Fibroblast of peridontal ligament (primary cell): ENCODE data around the gene OSBP.
"Not testable (repeated sequence)": the region's sequence is repeated elsewhere in the genome, so short reads cannot be mapped to it uniquely, and the experiment has no call there.

Source experiments
- DNase-seq: peaks from one replicate; pipeline ENCODE4 v3.0.0-alpha.2; 2010; ENCODE audit errors: extremely low read depth

The OSBP gene

DNA sequence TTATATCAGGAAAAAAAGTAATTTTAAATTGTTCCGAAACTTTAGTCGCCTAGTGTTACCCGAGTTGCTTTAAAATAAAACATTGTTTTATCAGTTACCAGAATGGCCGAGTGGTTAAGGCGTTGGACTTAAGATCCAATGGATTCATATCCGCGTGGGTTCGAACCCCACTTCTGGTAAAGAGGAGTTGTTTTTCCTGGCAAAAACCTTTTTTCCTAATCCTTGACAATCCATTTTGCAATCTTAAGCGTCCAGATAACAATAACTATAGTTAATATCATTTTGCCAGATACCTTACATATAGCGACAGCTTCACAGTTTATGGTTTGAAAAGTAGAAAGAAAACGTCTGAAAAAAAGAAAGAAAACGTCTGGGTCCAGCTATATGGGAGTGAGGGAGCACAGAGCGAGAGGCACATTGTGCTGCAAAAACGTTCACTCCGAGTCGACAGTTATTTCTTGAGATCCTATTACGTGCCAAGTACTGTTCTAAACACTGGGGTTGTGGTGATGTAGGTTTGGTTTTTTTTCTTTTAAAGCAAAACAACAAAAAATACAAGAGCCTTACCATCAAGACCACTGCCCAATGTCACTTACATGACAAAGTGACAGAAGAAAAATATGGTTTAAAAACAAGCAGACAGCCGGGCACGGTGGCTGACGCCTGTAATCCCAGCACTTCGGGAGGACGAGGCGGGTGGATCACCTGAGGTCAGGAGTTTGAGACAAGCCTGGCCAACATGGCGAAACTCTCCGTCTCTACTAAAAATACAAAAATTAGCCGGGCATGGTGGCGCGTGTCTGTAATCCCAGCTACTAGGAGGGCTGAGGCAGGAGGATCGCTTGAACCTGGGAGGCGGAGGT, 63.7 kb downstream of the OSBP start:
- DNase-seq: peak; percentile 93

DNA sequence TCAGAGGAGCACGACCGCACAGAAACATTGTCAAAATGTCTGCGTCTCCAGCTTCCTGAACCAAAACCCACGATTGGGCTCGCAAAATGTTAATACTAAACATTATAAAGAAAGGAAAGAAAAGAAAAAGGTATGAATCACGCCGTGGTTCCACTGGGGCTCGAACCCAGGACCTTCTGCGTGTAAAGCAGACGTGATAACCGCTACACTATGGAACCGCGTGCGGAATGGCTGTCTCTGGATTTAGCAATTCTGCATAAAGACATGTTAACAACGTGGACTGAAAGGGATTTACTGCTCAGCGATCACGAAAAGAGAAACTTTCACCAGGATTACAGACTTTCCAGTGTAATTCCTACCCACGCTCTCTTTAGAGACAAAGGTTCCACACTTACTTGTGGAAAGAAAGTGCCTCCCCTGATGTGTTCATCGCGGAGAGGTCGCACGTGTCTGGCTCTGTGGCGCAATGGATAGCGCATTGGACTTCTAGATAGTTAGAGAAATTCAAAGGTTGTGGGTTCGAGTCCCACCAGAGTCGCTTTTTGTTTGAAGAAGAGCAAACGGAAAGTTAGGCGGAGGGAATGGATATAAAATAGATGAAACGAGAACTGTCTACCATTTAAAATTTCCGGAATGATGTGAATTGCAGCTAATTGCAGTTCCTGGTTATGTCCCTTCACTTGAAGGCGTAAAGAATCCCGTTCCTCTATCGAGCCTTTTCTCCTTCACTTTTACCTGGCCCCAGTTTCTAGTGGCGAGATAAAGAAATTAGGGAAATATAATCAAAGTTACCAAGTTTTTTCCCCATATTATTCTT, 64.5 kb downstream of the OSBP start:
- DNase-seq: peak; percentile 95

GRCh38 chr11:59550368-59550841, 65.2 kb downstream of the OSBP start:
- peak; percentile 95 for DNase-seq

- DNase-seq: no peak
These were observed 67.3 kb downstream of the OSBP start for GRCh38 chr11:59548309-59548656.

DNA sequence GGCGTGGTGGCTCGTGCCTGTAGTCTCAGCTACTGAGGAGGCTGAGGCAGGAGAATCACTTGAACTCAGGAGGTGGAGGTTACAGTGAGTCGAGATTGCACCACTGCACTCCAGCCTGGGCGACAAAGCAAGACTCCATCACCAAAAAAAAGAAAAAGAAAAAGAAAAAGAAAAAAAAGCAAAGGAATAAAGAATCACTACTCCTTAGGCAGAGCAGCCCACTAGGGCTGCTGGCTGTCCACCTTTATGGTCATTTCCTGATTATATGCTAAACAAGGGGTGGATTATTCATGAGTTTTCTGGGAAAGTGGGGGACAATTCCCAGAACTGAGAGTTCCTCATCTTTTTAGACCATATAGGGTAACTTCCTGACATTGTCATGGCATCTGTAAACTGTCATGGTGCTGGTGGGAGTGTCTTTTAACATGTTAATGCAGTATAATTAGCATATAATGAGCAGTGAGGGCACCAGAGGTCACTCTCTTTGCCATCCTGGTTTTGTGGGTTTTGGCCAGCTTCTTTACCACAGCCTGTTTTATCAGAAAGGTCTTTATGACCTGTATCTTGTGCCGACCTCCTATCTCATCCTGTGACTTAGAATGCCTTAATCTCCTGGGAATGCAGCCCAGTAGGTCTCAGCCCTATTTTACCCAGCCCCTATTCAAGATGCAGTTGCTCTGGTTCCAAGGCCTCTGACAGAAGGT, 67.8 kb downstream of the OSBP start:
- not testable (repeated sequence) for DNase-seq

- no peak for DNase-seq
These were observed 70.2 kb downstream of the OSBP start for GRCh38 chr11:59545179-59546020.

DNA sequence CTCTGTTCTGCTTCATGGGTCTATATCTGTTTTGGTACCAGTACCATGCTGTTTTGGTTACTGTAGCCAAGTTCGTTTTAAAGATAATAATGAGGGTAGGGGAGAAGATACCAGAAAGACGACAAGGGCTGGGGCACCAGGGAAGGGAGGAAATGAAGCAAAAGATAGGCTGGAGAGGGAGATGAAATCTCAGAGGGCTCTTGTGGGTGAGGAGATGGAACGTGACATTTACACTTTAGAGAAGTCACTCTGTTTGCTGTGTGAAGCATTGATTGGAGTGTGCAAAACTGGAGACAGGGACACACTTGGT, 70.8 kb downstream of the OSBP start:
- DNase-seq: no peak

DNA sequence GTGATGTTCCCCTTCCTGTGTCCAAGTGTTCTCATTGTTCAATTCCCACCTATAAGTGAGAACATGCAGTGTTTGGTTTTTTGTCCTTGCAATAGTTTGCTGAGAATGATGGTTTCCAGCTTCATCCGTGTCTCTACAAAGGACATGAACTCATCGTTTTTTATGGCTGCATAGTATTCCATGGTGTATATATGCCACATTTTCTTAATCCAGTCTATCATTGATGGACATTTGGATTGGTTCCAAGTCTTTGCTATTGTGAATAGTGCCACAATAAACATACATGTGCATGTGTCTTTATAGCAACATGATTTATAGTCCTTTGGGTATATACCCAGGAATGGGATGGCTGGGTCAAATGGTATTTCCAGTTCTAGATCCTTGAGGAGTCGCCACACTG, 71.9 kb downstream of the OSBP start:
- DNase-seq: not testable (repeated sequence)

- DNase-seq: no peak
These were observed 73.3 kb downstream of the OSBP start for GRCh38 chr11:59542142-59542810.

GRCh38 chr11:59534676-59535075, 80.9 kb downstream of the OSBP start:
- DNase-seq: no peak

GRCh38 chr11:59532620-59533019, 83.0 kb downstream of the OSBP start:
- no peak for DNase-seq

DNA sequence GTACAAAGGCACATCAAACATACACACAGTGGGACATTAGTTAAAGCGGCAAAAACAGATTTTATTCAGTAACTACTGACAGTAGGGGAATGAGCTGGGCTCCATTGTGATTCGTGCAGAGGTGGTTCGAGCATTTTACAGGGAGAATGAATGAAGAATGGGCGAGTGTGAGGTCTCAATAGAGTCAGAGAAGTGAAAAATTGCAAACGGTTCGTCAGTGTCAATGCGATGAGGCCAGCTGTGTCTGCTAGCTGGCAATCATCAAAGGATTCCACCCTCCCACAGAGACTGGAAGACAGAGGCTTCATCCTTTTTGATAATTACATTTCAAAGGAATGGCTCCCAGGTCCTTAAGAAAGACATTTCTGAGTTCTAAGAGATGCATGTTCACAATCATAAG, 86.9 kb downstream of the OSBP start:
- no peak for DNase-seq
